ENCODE results near the gene HS3ST1. TPM values are rescaled to one million over a fixed set of nuclear protein-coding genes. Genes with fewer than 3 reads are reported as not detected.

HS3ST1 gene
- total RNA-seq, 2 donors from 2014 or later = 0.14 to 1.1 TPM

DNA sequence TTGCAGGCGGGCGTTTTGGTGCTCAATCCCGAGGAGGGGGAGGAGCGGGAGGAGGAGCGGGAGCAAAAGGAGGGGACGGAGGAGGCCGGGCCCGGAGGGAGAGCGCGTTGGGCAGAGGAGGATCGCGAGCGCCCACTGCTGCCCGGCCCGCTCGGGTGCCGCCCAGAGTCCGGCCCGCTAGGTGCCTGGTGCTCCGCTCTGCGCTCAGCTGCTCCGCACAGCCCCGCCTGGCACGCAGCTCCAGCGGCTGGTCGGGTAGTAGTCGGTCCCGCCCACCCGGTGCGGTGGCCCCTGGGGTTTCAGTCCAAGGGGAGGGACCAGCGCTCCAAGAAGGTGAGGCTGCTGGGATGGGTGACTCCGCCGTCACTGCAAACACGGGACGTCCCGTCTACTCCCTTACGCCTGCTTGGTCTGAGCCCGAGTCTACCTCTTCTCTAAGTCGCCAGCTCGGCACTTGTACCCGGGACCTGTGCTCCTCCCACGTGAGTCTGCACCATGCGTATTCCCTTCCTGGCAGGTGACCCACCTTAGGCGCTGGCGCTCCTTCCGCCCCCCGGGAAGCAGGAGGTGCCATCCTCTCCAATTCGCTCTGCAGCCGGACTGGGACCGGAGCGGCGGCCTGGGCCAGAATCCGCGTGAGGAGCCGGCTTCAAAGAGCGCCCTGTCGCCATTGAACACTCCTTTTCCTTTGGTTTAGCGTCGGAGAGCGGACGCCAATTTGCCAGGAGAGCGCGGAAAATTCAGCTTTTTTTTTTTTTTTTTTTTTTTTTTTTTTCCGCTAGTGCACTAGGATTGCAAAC is 405 bp upstream of the HS3ST1 start:
- ATAC-seq (ENCODE audit: insufficient number of reproducible peaks, low FRiP score, low read depth) = peak; percentile 37
- H3K27me3 ChIP-seq (replicated peaks; ENCODE audit: insufficient read depth) = no peaks in the 10 kb centered on the region
- no peaks in the 10 kb centered on the region for H3K36me3 ChIP-seq
- H3K4me1 ChIP-seq (ENCODE audit: control insufficient read depth in 1 of 2, low read depth in 2 of 2) = peaks cover 9 to 25% of the 10 kb centered on the region in 2 donors
- peak overlapping the region; percentile 78 for H3K4me3 ChIP-seq
- TF ChIP-seq, protein P1, sequence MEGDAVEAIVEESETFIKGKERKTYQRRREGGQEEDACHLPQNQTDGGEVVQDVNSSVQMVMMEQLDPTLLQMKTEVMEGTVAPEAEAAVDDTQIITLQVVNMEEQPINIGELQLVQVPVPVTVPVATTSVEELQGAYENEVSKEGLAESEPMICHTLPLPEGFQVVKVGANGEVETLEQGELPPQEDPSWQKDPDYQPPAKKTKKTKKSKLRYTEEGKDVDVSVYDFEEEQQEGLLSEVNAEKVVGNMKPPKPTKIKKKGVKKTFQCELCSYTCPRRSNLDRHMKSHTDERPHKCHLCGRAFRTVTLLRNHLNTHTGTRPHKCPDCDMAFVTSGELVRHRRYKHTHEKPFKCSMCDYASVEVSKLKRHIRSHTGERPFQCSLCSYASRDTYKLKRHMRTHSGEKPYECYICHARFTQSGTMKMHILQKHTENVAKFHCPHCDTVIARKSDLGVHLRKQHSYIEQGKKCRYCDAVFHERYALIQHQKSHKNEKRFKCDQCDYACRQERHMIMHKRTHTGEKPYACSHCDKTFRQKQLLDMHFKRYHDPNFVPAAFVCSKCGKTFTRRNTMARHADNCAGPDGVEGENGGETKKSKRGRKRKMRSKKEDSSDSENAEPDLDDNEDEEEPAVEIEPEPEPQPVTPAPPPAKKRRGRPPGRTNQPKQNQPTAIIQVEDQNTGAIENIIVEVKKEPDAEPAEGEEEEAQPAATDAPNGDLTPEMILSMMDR (IDR thresholded peaks at IDR 0.05) = peak; percentile 71
- no peak overlapping the region for H3K27ac ChIP-seq
- peak; percentile 40 for DNase-seq (ENCODE audit: low spot score)
- H3K9me3 ChIP-seq = no peaks in the 10 kb centered on the region

DNA sequence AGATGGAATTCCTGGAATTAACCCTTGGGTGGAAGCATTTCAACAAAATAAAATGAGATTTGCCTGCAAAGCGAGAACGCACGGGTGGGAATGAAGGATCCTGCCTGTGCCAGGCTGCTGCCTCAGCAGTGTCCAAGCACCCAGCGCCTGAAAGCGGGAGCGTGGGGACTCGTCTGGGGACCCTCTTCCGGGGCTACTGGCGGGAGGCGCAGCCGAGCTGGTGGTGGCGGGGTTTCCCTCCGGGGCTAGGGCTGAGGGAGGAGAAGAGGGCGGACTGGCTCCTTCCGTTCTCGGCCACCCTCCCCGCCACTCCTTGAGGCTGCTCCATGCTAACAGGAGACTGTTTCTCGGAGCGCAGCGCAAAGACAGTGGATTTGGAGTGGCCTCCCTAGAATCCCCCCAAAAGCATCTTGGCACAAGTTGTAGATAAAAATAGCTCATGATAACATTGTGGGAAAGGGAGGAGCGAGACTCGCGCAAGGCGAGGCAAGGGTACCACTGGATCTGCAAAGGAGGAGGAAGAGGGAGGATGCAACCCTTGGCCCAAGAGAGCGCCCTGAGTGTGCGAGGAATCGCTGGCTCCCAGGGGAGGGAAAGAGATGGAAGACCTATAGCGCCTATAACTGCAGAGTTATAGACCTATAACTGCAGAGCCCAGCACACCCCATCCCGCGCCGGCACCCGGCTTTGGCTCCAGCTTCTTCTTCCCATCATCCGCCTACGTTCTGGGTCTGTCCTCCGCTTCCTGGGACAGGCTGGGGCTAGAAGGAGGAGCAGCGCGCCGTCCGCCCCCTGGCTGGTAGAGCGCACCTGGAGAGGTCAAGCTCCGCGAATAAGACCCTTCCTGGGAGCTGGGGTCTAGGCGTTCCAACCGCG is 1.3 kb downstream of the HS3ST1 start:
- no peak overlapping the region for H3K27ac ChIP-seq
- H3K4me3 ChIP-seq = peak overlapping the region; percentile 78
- DNase-seq (ENCODE audit: low spot score) (no peak), ATAC-seq (ENCODE audit: insufficient number of reproducible peaks, low FRiP score, low read depth) (no peak)
- H3K4me1 ChIP-seq (ENCODE audit: control insufficient read depth in 1 of 2, low read depth in 2 of 2) = peaks cover 9 to 36% of the 10 kb centered on the region in 2 donors
- no peaks in the 10 kb centered on the region for H3K9me3 ChIP-seq
- TF ChIP-seq, protein P1 (IDR thresholded peaks at IDR 0.05) = no peak
- no peaks in the 10 kb centered on the region for H3K36me3 ChIP-seq
- no peaks in the 10 kb centered on the region for H3K27me3 ChIP-seq (replicated peaks; ENCODE audit: insufficient read depth)

DNA sequence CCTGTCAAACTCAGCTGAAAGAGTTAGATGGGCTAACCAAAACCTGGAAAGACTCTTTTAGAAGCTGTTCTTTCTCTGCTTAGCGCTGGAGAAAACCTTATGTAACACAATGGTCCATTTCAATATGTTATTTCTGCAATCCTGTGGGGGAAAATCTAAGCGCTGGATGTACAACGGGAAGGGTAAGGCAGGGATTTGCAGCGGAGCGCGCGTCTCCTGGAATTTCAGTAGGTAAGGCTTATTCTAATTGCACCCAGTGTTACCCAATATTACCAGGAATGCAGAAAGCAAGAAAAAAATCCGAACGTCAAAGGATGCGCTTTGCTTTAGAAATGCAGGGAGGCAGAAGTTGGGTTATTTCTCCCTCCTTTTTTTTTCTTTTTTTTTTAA is 2.0 kb downstream of the HS3ST1 start:
- ATAC-seq (ENCODE audit: insufficient number of reproducible peaks, low FRiP score, low read depth) = no peak
- no peak for DNase-seq (ENCODE audit: low spot score)
- H3K9me3 ChIP-seq = no peaks in the 10 kb centered on the region
- H3K4me1 ChIP-seq (ENCODE audit: control insufficient read depth in 1 of 2, low read depth in 2 of 2) = peaks cover 9 to 42% of the 10 kb centered on the region in 2 donors
- H3K4me3 ChIP-seq = peak overlapping the region; percentile 78
- no peaks in the 10 kb centered on the region for H3K27me3 ChIP-seq (replicated peaks; ENCODE audit: insufficient read depth)
- TF ChIP-seq, protein P1 (IDR thresholded peaks at IDR 0.05) = no peak
- no peak overlapping the region for H3K27ac ChIP-seq
- no peaks in the 10 kb centered on the region for H3K36me3 ChIP-seq

DNA sequence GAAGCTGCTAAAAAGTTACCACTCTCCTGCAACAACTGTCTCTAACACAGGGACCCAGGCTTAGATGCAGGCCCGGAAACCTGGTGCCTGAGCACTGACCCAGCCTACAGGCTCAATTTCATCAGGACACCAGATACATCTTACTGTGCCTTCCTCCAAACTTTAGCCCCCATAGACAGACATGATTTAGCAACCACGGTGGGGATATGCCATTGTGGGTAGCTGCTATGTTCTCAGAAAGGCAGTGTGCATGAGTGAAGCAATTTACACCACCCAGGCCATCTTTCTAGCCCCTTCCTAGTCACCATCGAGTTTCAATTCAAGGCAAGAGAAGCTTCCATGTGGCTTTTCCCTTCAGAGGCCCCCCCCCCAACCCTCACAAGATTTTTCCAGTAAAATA is 2.7 kb downstream of the HS3ST1 start:
- H3K9me3 ChIP-seq = no peaks in the 10 kb centered on the region
- H3K36me3 ChIP-seq = no peaks in the 10 kb centered on the region
- H3K27me3 ChIP-seq (replicated peaks; ENCODE audit: insufficient read depth) = no peaks in the 10 kb centered on the region
- H3K4me3 ChIP-seq = no peak overlapping the region
- DNase-seq (ENCODE audit: low spot score) (no peak), ATAC-seq (ENCODE audit: insufficient number of reproducible peaks, low FRiP score, low read depth) (no peak)
- H3K4me1 ChIP-seq (ENCODE audit: control insufficient read depth in 1 of 2, low read depth in 2 of 2) = peaks cover 9 to 48% of the 10 kb centered on the region in 2 donors
- TF ChIP-seq, protein P1 (IDR thresholded peaks at IDR 0.05) = no peak
- H3K27ac ChIP-seq = no peak overlapping the region

DNA sequence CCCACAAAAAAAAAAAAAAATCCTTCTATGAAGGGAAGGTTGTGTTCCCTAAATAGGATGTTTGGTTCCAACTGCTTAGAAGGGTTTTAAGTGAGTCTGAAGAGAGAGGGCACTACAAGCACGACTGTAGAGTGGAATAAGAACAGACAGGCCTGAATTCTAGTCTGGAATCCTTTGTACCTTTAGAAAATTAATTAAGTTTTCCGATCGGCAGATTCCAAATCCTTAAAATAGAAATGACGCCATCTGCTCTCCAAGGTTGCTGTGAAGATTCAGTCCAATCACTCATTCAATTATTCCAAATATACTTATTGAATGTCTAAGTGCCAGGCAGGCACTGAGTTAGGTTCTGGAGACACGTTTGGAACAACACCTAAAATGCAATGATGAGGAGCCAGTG is 3.8 kb downstream of the HS3ST1 start:
- DNase-seq (ENCODE audit: low spot score) = no peak
- ATAC-seq (ENCODE audit: insufficient number of reproducible peaks, low FRiP score, low read depth) = no peak
- Histone ChIP-seq H3K4me1 (ENCODE audit: control insufficient read depth in 1 of 2, low read depth in 2 of 2) (peaks cover 9 to 54% of the 10 kb centered on the region in 2 donors), H3K4me3 (no peak overlapping the region), H3K36me3 (no peaks in the 10 kb centered on the region), H3K27ac (no peak overlapping the region), H3K9me3 (no peaks in the 10 kb centered on the region), H3K27me3 (replicated peaks; ENCODE audit: insufficient read depth) (no peaks in the 10 kb centered on the region)
- TF ChIP-seq, protein P1 (IDR thresholded peaks at IDR 0.05) = no peak
